K562 (cell line): ENCODE measurements around the gene PPP1R12B. TPM values are rescaled to one million over a fixed set of nuclear protein-coding genes. Genes with fewer than 3 reads are reported as not detected.
A peak's percentile ranks its signal among the peaks of the same experiment; 100 is the strongest.

Experiments
- ARID1B ChIP-seq: fragments of 450-650 bp; IDR thresholded peaks from 2 replicates; pipeline ENCODE4 v1.6.1; 2016; ENCODE audit warnings: antibody characterized with exemption, mild to moderate bottlenecking, inconsistent platforms
- BACH1 ChIP-seq: fragments of 200-800 bp; sonication (Bioruptor generic); IDR thresholded peaks from 2 replicates; pipeline ENCODE4 v1.6.1; 2016; ENCODE audit warnings: missing genetic modification characterization, missing compliant biosample characterization
- CBX8 ChIP-seq: fragments of 200-600 bp; sonication (generic); IDR thresholded peaks from 2 replicates; pipeline ENCODE4 v1.6.1; 2012; ENCODE audit warnings: borderline replicate concordance, mixed run types, low read depth, mild to moderate bottlenecking, moderate library complexity, mixed read lengths, low read length, control low read depth, inconsistent platforms; ENCODE audit not compliant: poor library complexity, severe bottlenecking; ENCODE audit errors: extremely low read depth
- CCNT2 ChIP-seq: IDR thresholded peaks from 2 replicates; pipeline ENCODE4 v1.6.1; 2011; ENCODE audit warnings: borderline replicate concordance, low read depth, mild to moderate bottlenecking, moderate library complexity, mixed read lengths, low read length; ENCODE audit not compliant: insufficient read length; ENCODE audit errors: extremely low read depth
- CEBPB ChIP-seq: fragments of 450-650 bp; IDR thresholded peaks from 2 replicates; pipeline ENCODE4 v1.6.1; 2016; ENCODE audit warnings: missing genetic modification characterization, missing compliant biosample characterization
- FOXA3 ChIP-seq, 2 experiments: fragments of 450-650 bp in 1 of 2; sonication (generic) in 1 of 2; formaldehyde crosslinking; IDR thresholded peaks in 1 of 2; conservative IDR thresholded peaks in 1 of 2; 2 replicates each; pipeline versions ENCODE4 v1.4.0 to v1.8.0; 2020 to 2022; ENCODE audit warnings: mild to moderate bottlenecking in 2 of 2, missing genetic modification reagents in 1 of 2
- FOXK1 ChIP-seq: sonication (generic); formaldehyde crosslinking; IDR thresholded peaks from 2 replicates; pipeline ENCODE4 v1.8.0; 2022; ENCODE audit warnings: missing genetic modification reagents, mild to moderate bottlenecking, borderline replicate concordance
- ILF3 ChIP-seq: fragments of 450-650 bp; IDR thresholded peaks from 2 replicates; pipeline ENCODE4 v1.6.1; 2018; ENCODE audit warnings: antibody characterized with exemption, mild to moderate bottlenecking, moderate library complexity, borderline replicate concordance
- NBN ChIP-seq: fragments of 450-650 bp; IDR thresholded peaks from 2 replicates; pipeline ENCODE4 v1.6.1; 2016; ENCODE audit warnings: low read depth, mild to moderate bottlenecking
- NCOA4 ChIP-seq: fragments of 450-650 bp; IDR thresholded peaks from 2 replicates; pipeline ENCODE4 v1.6.1; 2018; ENCODE audit warnings: mild to moderate bottlenecking; ENCODE audit not compliant: partially characterized antibody
- PRPF4 ChIP-seq: fragments of 200-400 bp; formaldehyde crosslinking; IDR thresholded peaks from one replicate; pipeline ENCODE4 v1.6.1; 2017; ENCODE audit warnings: low read length, low read depth, mild to moderate bottlenecking; ENCODE audit not compliant: insufficient read depth, poor library complexity, severe bottlenecking
- RBM15 ChIP-seq: fragments of 200-400 bp; formaldehyde crosslinking; IDR thresholded peaks from 2 replicates; pipeline ENCODE4 v1.6.1; 2018; ENCODE audit warnings: mild to moderate bottlenecking, low read length, moderate library complexity; ENCODE audit not compliant: insufficient read depth
- RHOXF2B ChIP-seq: fragments of 250-450 bp; sonication (Bioruptor Pico); conservative IDR thresholded peaks from 2 replicates; pipeline ENCODE4 v1.5.1; 2021
- SMAD4 ChIP-seq: fragments of 250-450 bp; sonication (Bioruptor Pico); conservative IDR thresholded peaks from 2 replicates; pipeline ENCODE4 v1.8.0; 2021; ENCODE audit warnings: inconsistent platforms, mild to moderate bottlenecking, moderate library complexity
- TCF7L2 ChIP-seq: fragments of 150-350 bp; IDR thresholded peaks from 2 replicates; pipeline ENCODE4 v1.6.1; 2016; ENCODE audit warnings: low read depth, mild to moderate bottlenecking, low read length, moderate library complexity
- ZFX ChIP-seq: sonication (generic); formaldehyde crosslinking; IDR thresholded peaks from 2 replicates; pipeline ENCODE4 v1.8.0; 2022; ENCODE audit warnings: mild to moderate bottlenecking, missing genetic modification reagents, moderate library complexity
- ZNF134 ChIP-seq: fragments of 250-450 bp; sonication (Bioruptor Pico); conservative IDR thresholded peaks from 2 replicates; pipeline ENCODE4 v1.4.0; 2020
- ZNF431 ChIP-seq: sonication (generic); formaldehyde crosslinking; IDR thresholded peaks from 2 replicates; pipeline ENCODE4 v1.8.0; 2022; ENCODE audit warnings: mild to moderate bottlenecking, missing genetic modification reagents
- ZNF57 ChIP-seq: fragments of 450-650 bp; formaldehyde crosslinking; IDR thresholded peaks from 2 replicates; pipeline ENCODE4 v1.4.0; 2020; ENCODE audit warnings: mild to moderate bottlenecking, moderate library complexity
- polyA plus RNA-seq, 8 experiments: library from polyadenylated mRNA; depleted of rRNA in 4 of 8; stranded (reverse) in 5 of 8; unstranded in 3 of 8; fragments of >200 nt; fragmentation: Nextera tagmentation in 2 of 8; fragmentation: Illumina TruSeq in 1 of 8; extraction: Ambion mirVana in 2 of 8; extraction: Trizol in 1 of 8; gene quantifications; 2 replicates each; pipeline versions ENCODE4 v1.2.1 to v1.2.3, GENCODE V29; 2011 to 2014; ENCODE audit warnings: inconsistent platforms in 1 of 8, missing spikeins in 1 of 8
- total RNA-seq, 7 experiments: library from RNA; depleted of rRNA in 6 of 7; stranded (reverse); fragments of >200 nt in 6 of 7; fragmentation: Illumina TruSeq in 2 of 7; extraction: Trizol in 2 of 7; gene quantifications; 2 replicates each; pipeline versions ENCODE4 v1.2.1 to v1.2.3, GENCODE V29; 2011 to 2021; ENCODE audit warnings: low replicate concordance in 1 of 7
- TF ChIP-seq, protein P1 (sequence below), 2 experiments: fragments of 200-800 bp in 1 of 2; sonication (Bioruptor generic) in 1 of 2; sonication (generic) in 1 of 2; formaldehyde crosslinking in 1 of 2; IDR thresholded peaks in 1 of 2; conservative IDR thresholded peaks in 1 of 2; 2 replicates each; pipeline versions ENCODE4 v1.5.0 to v1.6.1; 2016 to 2020; ENCODE audit warnings: missing compliant biosample characterization in 1 of 2, missing genetic modification characterization in 1 of 2, missing genetic modification reagents in 1 of 2

The PPP1R12B gene
- total and polyA plus RNA-seq, 9 of the 15 experiments (the other 6 are each of a cell fraction or from before 2014, with no cell fraction given), result 0.73 to 16.9 (median 13.6) TPM

DNA sequence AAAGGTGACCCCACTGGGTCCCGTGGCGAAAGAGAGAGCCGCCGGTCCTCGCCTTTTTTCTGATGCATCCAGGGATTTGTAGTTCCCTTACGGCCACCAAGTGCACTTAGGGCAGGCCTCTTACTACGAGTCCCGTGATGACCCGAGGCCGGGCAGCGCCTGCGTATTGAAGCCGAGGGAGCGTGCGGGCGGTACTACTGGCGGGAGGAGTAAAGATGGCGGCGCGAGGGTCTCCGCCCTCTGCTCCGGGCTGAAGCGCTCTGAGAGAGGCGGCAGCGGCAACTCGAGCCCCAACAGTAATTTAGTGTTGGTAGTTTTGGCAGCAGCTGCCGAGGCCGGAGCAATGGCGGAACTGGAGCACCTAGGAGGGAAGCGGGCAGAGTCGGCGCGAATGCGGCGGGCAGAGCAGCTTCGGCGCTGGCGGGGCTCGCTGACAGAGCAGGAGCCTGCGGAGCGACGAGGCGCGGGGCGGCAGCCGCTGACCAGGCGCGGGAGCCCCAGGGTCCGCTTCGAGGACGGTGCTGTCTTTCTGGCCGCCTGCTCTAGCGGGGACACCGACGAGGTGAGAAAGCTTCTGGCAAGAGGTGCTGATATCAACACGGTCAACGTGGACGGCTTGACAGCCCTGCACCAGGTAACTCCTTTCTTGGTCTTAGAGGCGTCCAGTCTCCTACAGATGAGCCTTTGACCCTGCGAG lies at the start of gene PPP1R12B (continued):
- TF ChIP-seq FOXA3 (CRISPR knock-in tag; conservative IDR thresholded peaks at IDR 0.05 in 1 of 2, IDR thresholded peaks at IDR 0.05 in 1 of 2), result 0 out of 4 replicates have a peak, but pooled peaks of 1 of the 2 experiments have one; percentile 59
- TF ChIP-seq RHOXF2B (CRISPR knock-in tag), result no peak
- peak; percentile 66; the same call in 1 of the 2 replicates for TF ChIP-seq FOXK1
- TF ChIP-seq NBN, result no peak
- no peak for TF ChIP-seq PRPF4
- no peak; the same call in 1 of the 2 replicates for TF ChIP-seq SMAD4
- TF ChIP-seq ILF3, result no peak
- TF ChIP-seq ZFX (CRISPR knock-in tag), result peak; percentile 79
- TF ChIP-seq ZNF57 (CRISPR knock-in tag), result no peak
- peak; percentile 41 for TF ChIP-seq CCNT2
- TF ChIP-seq CEBPB (tag), result peak; percentile 63
- TF ChIP-seq ZNF134, result peak; percentile 65
- TF ChIP-seq BACH1 (tag), result peak; percentile 89; the same call in 1 of the 2 replicates
- TF ChIP-seq, protein P1, sequence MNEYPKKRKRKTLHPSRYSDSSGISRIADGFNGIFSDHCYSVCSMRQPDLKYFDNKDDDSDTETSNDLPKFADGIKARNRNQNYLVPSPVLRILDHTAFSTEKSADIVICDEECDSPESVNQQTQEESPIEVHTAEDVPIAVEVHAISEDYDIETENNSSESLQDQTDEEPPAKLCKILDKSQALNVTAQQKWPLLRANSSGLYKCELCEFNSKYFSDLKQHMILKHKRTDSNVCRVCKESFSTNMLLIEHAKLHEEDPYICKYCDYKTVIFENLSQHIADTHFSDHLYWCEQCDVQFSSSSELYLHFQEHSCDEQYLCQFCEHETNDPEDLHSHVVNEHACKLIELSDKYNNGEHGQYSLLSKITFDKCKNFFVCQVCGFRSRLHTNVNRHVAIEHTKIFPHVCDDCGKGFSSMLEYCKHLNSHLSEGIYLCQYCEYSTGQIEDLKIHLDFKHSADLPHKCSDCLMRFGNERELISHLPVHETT (CRISPR knock-in tag; conservative IDR thresholded peaks at IDR 0.05 in 1 of 2, IDR thresholded peaks at IDR 0.05 in 1 of 2), result 0 out of 4 replicates have a peak, but pooled peaks of 1 of the 2 experiments have one; percentile 53
- no peak for TF ChIP-seq RBM15
- no peak for TF ChIP-seq CBX8
- TF ChIP-seq ARID1B, result no peak
- TF ChIP-seq NCOA4, result no peak
- no peak for TF ChIP-seq TCF7L2
- 0 out of 2 replicates have a peak, but pooled peaks have one; percentile 38 for TF ChIP-seq ZNF431 (CRISPR knock-in tag)
